ENCODE data around the gene FBXL19. TPM values are rescaled to one million over a fixed set of nuclear protein-coding genes. Genes with fewer than 3 reads are reported as not detected.
A peak's percentile ranks its signal among the peaks of the same experiment; 100 is the strongest.

The FBXL19 gene
- total and polyA plus RNA-seq, 9 of the 15 experiments (the other 6 are each of a cell fraction or from before 2014, with no cell fraction given) = 0.13 to 48.0 (median 13.5) TPM; not detected in 1

GRCh38 chr16:30957456-30958174 is 34.2 kb downstream of the FBXL19 start, which contains the start of gene SETD1A:
Gene SETD1A, plus strand, starts transcription at chr16:30957754. Its CDS starts 978 bp downstream, at chr16:30958732.
- no peaks in the 10 kb centered on the region for H3K27me3 ChIP-seq (ENCODE audit: control insufficient read depth in 2 of 2, insufficient read depth in 2 of 2, low read length in 2 of 2)
- H2AFZ ChIP-seq (ENCODE audit: low read depth, low read length) = peak within 1 kb of the TSS; percentile 98
- peaks cover 4% of the 10 kb centered on the region for H3K9me1 ChIP-seq (ENCODE audit: control insufficient read depth, insufficient read depth, low read length)
- peak within 1 kb of the TSS; percentile 100 for H3K9ac ChIP-seq (ENCODE audit: insufficient read depth in 1 of 2, low read depth in 2 of 2, low read length in 2 of 2)
- in situ Hi-C loops (cut with MboI) = loop anchor here (10.0 to 25.0 kb wide), 2 partner anchors 737 to 905 kb away; partner anchors contain the start of gene ZNF267
- H3K4me1 ChIP-seq (replicated peaks in 1 of 2; ENCODE audit: control insufficient read depth in 2 of 2, insufficient read depth in 2 of 2, low read length in 2 of 2) = peaks cover 27 to 35% of the 10 kb centered on the region in 2 experiments; a peak in 4 of 5 replicates
- H3K4me3 ChIP-seq = peak within 1 kb of the TSS; percentile 96
- CTCF ChIA-PET (ENCODE audit: low intra/inter-chr PET ratio) = no interaction called here
- ATAC-seq = peak; percentile 89
- BruUV-seq (replicated peaks) = no TSS peak
- intact Hi-C loops (cut with micrococcal nuclease) = loop anchor here (10.0 kb wide), 2 partner anchors 137 to 497 kb away; partner anchors contain the start of genes ARMC5 and VKORC1
- WGBS (ENCODE audit: insufficient coverage, low coverage, missing lambda C conversion rate) = under 1% methylated on average over 60 of the region's 85 CpGs
- no peaks in the 10 kb centered on the region for H3K9me3 ChIP-seq (replicated peaks; ENCODE audit: control insufficient read depth, insufficient read depth, low read depth, low read length)
- peaks cover 6% of the 10 kb centered on the region for H4K20me1 ChIP-seq (replicated peaks; ENCODE audit: control insufficient read depth, insufficient read depth, low read length)
- FAIRE-seq = no peak
- peak; percentile 77 to 97 (median 89) for DNase-seq (ENCODE audit: extremely low read depth in 1 of 4, low spot score in 3 of 4)
- peaks cover 35% of the 10 kb centered on the region for H3K79me2 ChIP-seq (ENCODE audit: control insufficient read depth, insufficient read depth, low read length)
- peaks cover 47% of the 10 kb centered on the region for H3K36me3 ChIP-seq (ENCODE audit: control insufficient read depth, insufficient read depth, low read length)
- POLR2A ChIA-PET = interaction anchor here (0.5 to 0.8 kb wide), 5 partner anchors 28 to 904 kb away, joined by 3 read pairs; no protein-coding TSS in a partner anchor
- peak within 1 kb of the TSS; percentile 95 for H3K4me2 ChIP-seq (ENCODE audit: insufficient read depth, low read length)
- H3K27ac ChIP-seq (ENCODE audit: extremely low read depth, low read depth, low read length) = peak within 1 kb of the TSS; percentile 99
- TF ChIP-seq HDAC8 (tag; IDR thresholded peaks at IDR 0.05) = no peak
- TF ChIP-seq ZBTB34 (CRISPR knock-in tag; IDR thresholded peaks at IDR 0.05) = no peak
- TF ChIP-seq KAT8 (IDR thresholded peaks at IDR 0.05; ENCODE audit: low read depth) = no peak
- TF ChIP-seq RBM17 (IDR thresholded peaks at IDR 0.05; ENCODE audit: borderline replicate concordance, low read depth, low read length) = no peak
- no peak for TF ChIP-seq IRF9 (tag; IDR thresholded peaks at IDR 0.05)
- TF ChIP-seq CREBBP (IDR thresholded peaks at IDR 0.05; ENCODE audit: low read depth, low read length) = no peak
- no peak for TF ChIP-seq TFE3 (CRISPR knock-in tag; IDR thresholded peaks at IDR 0.05)
- TF ChIP-seq ZNF354B (CRISPR knock-in tag; IDR thresholded peaks at IDR 0.05) = no peak
- no peak for TF ChIP-seq GATA2 (CRISPR knock-in tag; IDR thresholded peaks at IDR 0.05)
- TF ChIP-seq MLX (CRISPR knock-in tag; conservative IDR thresholded peaks at IDR 0.05) = no peak
- TF ChIP-seq ZFP30 (CRISPR knock-in tag; IDR thresholded peaks at IDR 0.05; ENCODE audit: borderline replicate concordance) = no peak
- TF ChIP-seq CBX8 (IDR thresholded peaks at IDR 0.05; ENCODE audit: borderline replicate concordance, extremely low read depth, low read depth, low read length, poor library complexity, severe bottlenecking) = no peak
- TF ChIP-seq SMARCA4 (IDR thresholded peaks at IDR 0.05) = no peak
- TF ChIP-seq ZNF785 (CRISPR knock-in tag; IDR thresholded peaks at IDR 0.05) = no peak
- TF ChIP-seq GABPB2 (CRISPR knock-in tag; conservative IDR thresholded peaks at IDR 0.05) = no peak
- TF ChIP-seq ZNF696 (CRISPR knock-in tag; conservative IDR thresholded peaks at IDR 0.05) = no peak
- TF ChIP-seq SAP30 (IDR thresholded peaks at IDR 0.05; ENCODE audit: borderline replicate concordance, insufficient read depth, low read depth, low read length, poor library complexity, severe bottlenecking) = no peak

All from K562 (cell line).